B cell (primary cell): ENCODE measurements around the gene LIPT1. TPM values are rescaled to one million over a fixed set of nuclear protein-coding genes. Genes with fewer than 3 reads are reported as not detected.

ENCODE experiments used
- ATAC-seq: fragments of 200-7000 bp; cut with Tn5 transposase; one replicate; pipeline ENCODE4 v1.10.0; 2021; ENCODE audit warnings: low read depth, mild to moderate bottlenecking, moderate number of reproducible peaks, moderate library complexity
- CTCF ChIA-PET: fragments of 350-600 bp; sonication (Branson Sonifier 250); formaldehyde crosslinking; loops from one replicate; lab custom pipeline; 2021; ENCODE audit warnings: antibody characterized with exemption, inconsistent platforms; lab: Charles Lee
- POLR2A ChIA-PET: fragments of 350-600 bp; sonication (Branson Sonifier 250); formaldehyde crosslinking; loops from one replicate; lab custom pipeline; 2021; ENCODE audit warnings: antibody characterized with exemption; lab: Charles Lee
- DNase-seq: peaks from one replicate; pipeline ENCODE4 v3.0.0; 2013
- H2AFZ ChIP-seq: 2 replicates; pipeline ENCODE4 v1.6.1; 2012; ENCODE audit warnings: mild to moderate bottlenecking, low read depth, low read length; ENCODE audit not compliant: insufficient read depth, poor library complexity, severe bottlenecking
- H3K27ac ChIP-seq, 2 donors: 1 replicate in 1 of 2; 2 replicates in 1 of 2; pipeline ENCODE4 v1.5.1; 2012 to 2013; ENCODE audit warnings: low read length in 2 of 2, mild to moderate bottlenecking in 2 of 2, moderate library complexity in 1 of 2
- H3K27me3 ChIP-seq, 4 experiments: fragments of 200-600 bp in 1 of 4; sonication (generic) in 1 of 4; replicated peaks in 1 of 4; 1 replicate in 2 of 4; 2 replicates in 2 of 4; pipeline versions ENCODE4 v1.6.1 to v1.7.0; 2013 to 2016; ENCODE audit warnings: low read length in 3 of 4, mild to moderate bottlenecking in 2 of 4, mixed read lengths in 1 of 4, moderate library complexity in 1 of 4; ENCODE audit not compliant: insufficient read depth in 4 of 4, control insufficient read depth in 3 of 4; ENCODE audit errors: control extremely low read depth in 1 of 4
- H3K36me3 ChIP-seq, 2 experiments: replicated peaks in 1 of 2; 1 replicate in 1 of 2; 2 replicates in 1 of 2; pipeline versions ENCODE4 v1.6.1 to v1.7.1; 2013; ENCODE audit warnings: low read length in 1 of 2; ENCODE audit not compliant: insufficient read depth in 2 of 2, control insufficient read depth in 1 of 2; ENCODE audit errors: control extremely low read depth in 1 of 2, extremely low read depth in 1 of 2
- H3K4me1 ChIP-seq, 2 donors: fragments of 200-600 bp in 1 of 2; sonication (generic) in 1 of 2; 1 replicate in 1 of 2; 2 replicates in 1 of 2; pipeline versions ENCODE4 v1.5.1 to v1.6.1; 2013 to 2017; ENCODE audit warnings: low read length in 2 of 2; ENCODE audit not compliant: control insufficient read depth in 2 of 2, insufficient read depth in 2 of 2
- H3K4me2 ChIP-seq: replicated peaks from 2 replicates; pipeline ENCODE3; 2012; ENCODE audit warnings: mild to moderate bottlenecking, low read depth, low read length; ENCODE audit not compliant: poor library complexity, severe bottlenecking
- H3K4me3 ChIP-seq, 5 experiments: fragments of 200-600 bp in 1 of 5; sonication (generic) in 1 of 5; 1 replicate in 3 of 5; 2 replicates in 2 of 5; pipeline versions ENCODE4 v1.5.1 to v1.7.0; 2011 to 2016; ENCODE audit warnings: low read length in 4 of 5, mild to moderate bottlenecking in 4 of 5, low read depth in 2 of 5, control low read depth in 1 of 5, moderate library complexity in 1 of 5; ENCODE audit not compliant: insufficient read depth in 1 of 5; ENCODE audit errors: control extremely low read depth in 1 of 5, extremely low read depth in 1 of 5
- H3K79me2 ChIP-seq: fragments of 200-600 bp; sonication (generic); one replicate; pipeline ENCODE4 v1.6.0; 2016; ENCODE audit warnings: low read length; ENCODE audit not compliant: control insufficient read depth, insufficient read depth
- H3K9ac ChIP-seq: fragments of 200-600 bp; sonication (generic); 2 replicates; pipeline ENCODE4 v1.6.1; 2017; ENCODE audit warnings: mild to moderate bottlenecking, low read length, moderate library complexity
- H3K9me3 ChIP-seq, 3 donors: one replicate each; pipeline versions ENCODE4 v1.6.1 to v1.7.1; 2013; ENCODE audit warnings: low read length in 2 of 3; ENCODE audit not compliant: control insufficient read depth in 2 of 3, insufficient read depth in 1 of 3; ENCODE audit errors: control extremely low read depth in 1 of 3
- H4K20me1 ChIP-seq: 2 replicates; pipeline ENCODE4 v1.6.0; 2012; ENCODE audit warnings: mild to moderate bottlenecking, low read length; ENCODE audit not compliant: insufficient read depth, control insufficient read depth, poor library complexity, severe bottlenecking
- H3K27ac Mint-ChIP-seq: one replicate; pipeline ENCODE4 v1.8.0; 2021; ENCODE audit warnings: mixed read lengths
- H3K27me3 Mint-ChIP-seq: one replicate; pipeline ENCODE4 v1.8.0; 2021; ENCODE audit warnings: mixed read lengths
- H3K4me1 Mint-ChIP-seq: one replicate; pipeline ENCODE4 v1.8.0; 2021; ENCODE audit warnings: mixed read lengths
- H3K4me3 Mint-ChIP-seq: one replicate; pipeline ENCODE4 v1.8.0; 2021; ENCODE audit warnings: mixed read lengths
- H3K9me3 Mint-ChIP-seq: one replicate; pipeline ENCODE4 v1.8.0; 2022; ENCODE audit warnings: mixed read lengths; ENCODE audit not compliant: insufficient read depth
- CTCF ChIP-seq: fragments of 200-600 bp; IDR thresholded peaks from one replicate; pipeline ENCODE4 v1.8.0; 2022; ENCODE audit warnings: antibody characterized with exemption, mild to moderate bottlenecking
- EZH2 ChIP-seq: IDR thresholded peaks from 2 replicates; pipeline ENCODE4 v1.6.1; 2012; ENCODE audit warnings: borderline replicate concordance, low read depth, mild to moderate bottlenecking, moderate library complexity, low read length; ENCODE audit not compliant: insufficient read depth, poor library complexity, severe bottlenecking
- whole genome bisulfite sequencing: methylation state at CpG from one replicate; pipeline ENCODE4 v1.1.5; 2013; ENCODE audit warnings: missing lambda C conversion rate; ENCODE audit not compliant: insufficient coverage; 5-methylcytosine and 5-hydroxymethylcytosine counted together
- intact Hi-C: fragments of 100-400 bp; cut with micrococcal nuclease; formaldehyde crosslinking; loops from one replicate; pipeline ENCODE4 v1.10.0; 2022
- polyA plus RNA-seq: library from polyadenylated mRNA; depleted of rRNA; stranded (reverse); fragments of >200 nt; gene quantifications from 2 replicates; pipeline ENCODE4 v1.2.3, GENCODE V29; 2012
- total RNA-seq, 2 donors: library from RNA; stranded (reverse); fragments of 120-200 nt in 1 of 2; gene quantifications; 1 replicate in 1 of 2; 2 replicates in 1 of 2; pipeline versions ENCODE4 v1.2.3 to v1.2.4, GENCODE V29; 2013 to 2022

The LIPT1 gene
- total and polyA plus RNA-seq, 2 donors (not counting 1 experiment from before 2014, with no cell fraction given) = 12.2 to 24.3 TPM

- no peaks in the 10 kb centered on the region for H3K27me3 Mint-ChIP-seq
- H3K27ac Mint-ChIP-seq = peak overlapping the region; percentile 91
These were observed 704 bp upstream of the LIPT1 start for GRCh38 chr2:99153921-99154604.

More at GRCh38 chr2:99153921-99154604, 704 bp upstream of the LIPT1 start:
- Histone ChIP-seq H3K4me1 (peaks cover 27 to 29% of the 10 kb centered on the region in 2 donors), H3K4me3 (peak overlapping the region; percentile 71 to 96 (median 90)), H2AFZ (peak overlapping the region; percentile 76), H3K9me3 (no peaks in the 10 kb centered on the region), H3K4me2 (peak overlapping the region; percentile 71), H3K27me3 (no peaks in the 10 kb centered on the region), H3K79me2 (peaks cover 28% of the 10 kb centered on the region), H3K36me3 (peaks cover 0 to 4% of the 10 kb centered on the region in 2 experiments), H3K9ac (peak overlapping the region; percentile 78), H4K20me1 (no peaks in the 10 kb centered on the region), H3K27ac (peak overlapping the region; percentile 91 to 99)
- ATAC-seq (no peak), DNase-seq (peak; percentile 20)
- WGBS = 53% methylated on average over 10 of the region's 12 CpGs
- CTCF ChIA-PET = interaction anchor here (1.8 to 4.8 kb wide), 3 partner anchors 13 to 182 kb away, joined by 9 to 24 read pairs (median 20); partner anchors contain the start of genes C2orf15, EIF5B, MITD1 and TXNDC9
- TF ChIP-seq EZH2 = no peak
- TF ChIP-seq CTCF = no peak
- intact Hi-C loops = loop anchor here (1.0 to 10.0 kb wide), 3 partner anchors 13 to 1091 kb away; partner anchors contain the start of genes C2orf15, MITD1 and MRPL30
- H3K4me3 Mint-ChIP-seq = no peak overlapping the region
- no peaks in the 10 kb centered on the region for H3K9me3 Mint-ChIP-seq
- H3K4me1 Mint-ChIP-seq = peaks cover 42% of the 10 kb centered on the region
- POLR2A ChIA-PET = interaction anchor here (1.1 to 3.8 kb wide), 4 partner anchors 13 to 183 kb away, joined by 4 to 31 read pairs (median 6); partner anchors contain the start of genes C2orf15 and EIF5B
